GM12865 (cell line): Measurements from ENCODE around the gene SLC27A5.
"Not testable (repeated sequence)": the region's sequence is repeated elsewhere in the genome, so short reads cannot be mapped to it uniquely, and the experiment has no call there.

ENCODE experiments used
- DNase-seq: peaks from one replicate; pipeline ENCODE4 v3.0.0; 2010; ENCODE audit warnings: low read depth
- H3K4me3 ChIP-seq: 2 replicates; pipeline ENCODE4 v1.5.1; 2011; ENCODE audit warnings: mild to moderate bottlenecking, low read depth, low read length, control low read depth
- TF ChIP-seq, protein P1 (sequence below): IDR thresholded peaks from 2 replicates; pipeline ENCODE4 v1.5.1; 2011; ENCODE audit warnings: low read length, control low read depth, low read depth, inconsistent platforms; ENCODE audit not compliant: insufficient read depth; ENCODE audit errors: missing control alignments

The SLC27A5 gene

GRCh38 chr19:58509731-58510083, 2.1 kb downstream of the SLC27A5 start:
- TF ChIP-seq, protein P1, sequence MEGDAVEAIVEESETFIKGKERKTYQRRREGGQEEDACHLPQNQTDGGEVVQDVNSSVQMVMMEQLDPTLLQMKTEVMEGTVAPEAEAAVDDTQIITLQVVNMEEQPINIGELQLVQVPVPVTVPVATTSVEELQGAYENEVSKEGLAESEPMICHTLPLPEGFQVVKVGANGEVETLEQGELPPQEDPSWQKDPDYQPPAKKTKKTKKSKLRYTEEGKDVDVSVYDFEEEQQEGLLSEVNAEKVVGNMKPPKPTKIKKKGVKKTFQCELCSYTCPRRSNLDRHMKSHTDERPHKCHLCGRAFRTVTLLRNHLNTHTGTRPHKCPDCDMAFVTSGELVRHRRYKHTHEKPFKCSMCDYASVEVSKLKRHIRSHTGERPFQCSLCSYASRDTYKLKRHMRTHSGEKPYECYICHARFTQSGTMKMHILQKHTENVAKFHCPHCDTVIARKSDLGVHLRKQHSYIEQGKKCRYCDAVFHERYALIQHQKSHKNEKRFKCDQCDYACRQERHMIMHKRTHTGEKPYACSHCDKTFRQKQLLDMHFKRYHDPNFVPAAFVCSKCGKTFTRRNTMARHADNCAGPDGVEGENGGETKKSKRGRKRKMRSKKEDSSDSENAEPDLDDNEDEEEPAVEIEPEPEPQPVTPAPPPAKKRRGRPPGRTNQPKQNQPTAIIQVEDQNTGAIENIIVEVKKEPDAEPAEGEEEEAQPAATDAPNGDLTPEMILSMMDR = no peak
- peak; percentile 25 for DNase-seq
- H3K4me3 ChIP-seq = no peak overlapping the region

GRCh38 chr19:58507602-58508223, 4.1 kb downstream of the SLC27A5 start:
- not testable (repeated sequence) for DNase-seq, H3K4me3 ChIP-seq

DNA sequence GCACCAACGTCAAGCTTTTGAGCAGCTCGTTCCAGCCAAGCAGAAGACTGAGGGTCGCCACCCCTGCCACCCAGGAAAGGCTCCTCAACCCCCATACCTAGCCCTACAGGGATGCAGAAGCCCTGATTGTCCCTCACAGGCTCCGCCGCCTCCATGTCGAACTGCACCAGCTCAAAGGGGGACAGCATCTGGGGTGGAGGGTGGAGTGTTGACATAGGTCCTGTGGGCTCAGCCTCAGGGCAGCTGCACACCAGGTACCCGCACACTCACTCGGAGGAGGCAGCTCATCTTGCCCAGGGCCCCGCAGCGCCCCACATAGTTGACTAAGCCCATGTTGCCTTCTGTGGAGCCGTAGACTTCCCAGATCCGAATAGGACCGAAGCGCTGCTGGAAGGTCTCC, 11.6 kb downstream of the SLC27A5 start:
- no peak overlapping the region; the same call in 1 of the 2 replicates for H3K4me3 ChIP-seq
- TF ChIP-seq, protein P1 = no peak
- DNase-seq = no peak

- H3K4me3 ChIP-seq = peak overlapping the region; percentile 68
- peak; percentile 100 for DNase-seq
- TF ChIP-seq, protein P1 = peak; percentile 20
These were observed 12.5 kb downstream of the SLC27A5 start for GRCh38 chr19:58499021-58499927.

DNA sequence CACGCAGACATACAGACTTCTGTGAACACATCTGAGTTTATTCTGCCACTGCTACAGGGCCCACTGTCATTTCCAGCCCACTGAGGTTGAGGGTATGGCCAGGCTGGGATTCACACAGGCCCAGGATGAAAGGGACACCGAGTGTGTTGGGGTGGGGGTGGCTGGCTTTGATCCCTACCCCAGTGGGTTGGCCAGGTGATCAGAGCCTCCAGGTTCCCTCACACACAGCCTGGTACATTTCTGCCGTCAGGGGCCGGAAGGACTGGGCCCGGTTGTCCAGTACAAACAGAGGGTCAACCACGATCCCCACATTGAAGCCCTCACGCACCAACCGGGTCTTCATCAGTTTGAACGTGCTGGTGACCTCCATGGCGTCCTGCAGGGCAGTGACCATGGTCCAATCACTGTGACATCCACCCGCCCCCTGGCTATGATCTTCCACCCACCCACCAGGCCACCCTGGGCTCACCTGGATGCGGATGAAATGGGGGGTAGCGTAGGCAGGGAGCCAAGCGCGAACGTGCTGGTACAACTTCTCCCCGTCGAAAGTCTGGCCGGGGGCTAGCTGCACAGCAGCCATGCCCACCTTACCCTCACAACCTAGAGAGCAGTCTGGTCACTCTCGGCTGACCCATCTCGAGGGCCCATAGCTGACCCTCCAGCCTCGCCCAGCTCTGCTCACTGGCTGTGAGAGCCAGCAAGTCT, 13.3 kb downstream of the SLC27A5 start:
- DNase-seq = peak; percentile 14
- TF ChIP-seq, protein P1 = no peak
- peak overlapping the region; percentile 68 for H3K4me3 ChIP-seq

GRCh38 chr19:58497634-58498170, 14.1 kb downstream of the SLC27A5 start:
- TF ChIP-seq, protein P1 = no peak
- no peak for DNase-seq
- H3K4me3 ChIP-seq = peak overlapping the region; percentile 68

GRCh38 chr19:58492265-58492664, 19.5 kb downstream of the SLC27A5 start:
- H3K4me3 ChIP-seq = no peak overlapping the region
- TF ChIP-seq, protein P1 = no peak
- no peak for DNase-seq
